ENCODE data around the gene WWC1.
A peak's percentile ranks its signal among the peaks of the same experiment; 100 is the strongest.
"Not testable (repeated sequence)": the region's sequence is repeated elsewhere in the genome, so short reads cannot be mapped to it uniquely, and the experiment has no call there.

Gene WWC1

GRCh38 chr5:168310541-168310940 lies 19.1 kb downstream of the WWC1 start:
- not testable (repeated sequence) for DNase-seq

GRCh38 chr5:168311061-168311566 lies 19.7 kb downstream of the WWC1 start:
- no peak for DNase-seq

DNA sequence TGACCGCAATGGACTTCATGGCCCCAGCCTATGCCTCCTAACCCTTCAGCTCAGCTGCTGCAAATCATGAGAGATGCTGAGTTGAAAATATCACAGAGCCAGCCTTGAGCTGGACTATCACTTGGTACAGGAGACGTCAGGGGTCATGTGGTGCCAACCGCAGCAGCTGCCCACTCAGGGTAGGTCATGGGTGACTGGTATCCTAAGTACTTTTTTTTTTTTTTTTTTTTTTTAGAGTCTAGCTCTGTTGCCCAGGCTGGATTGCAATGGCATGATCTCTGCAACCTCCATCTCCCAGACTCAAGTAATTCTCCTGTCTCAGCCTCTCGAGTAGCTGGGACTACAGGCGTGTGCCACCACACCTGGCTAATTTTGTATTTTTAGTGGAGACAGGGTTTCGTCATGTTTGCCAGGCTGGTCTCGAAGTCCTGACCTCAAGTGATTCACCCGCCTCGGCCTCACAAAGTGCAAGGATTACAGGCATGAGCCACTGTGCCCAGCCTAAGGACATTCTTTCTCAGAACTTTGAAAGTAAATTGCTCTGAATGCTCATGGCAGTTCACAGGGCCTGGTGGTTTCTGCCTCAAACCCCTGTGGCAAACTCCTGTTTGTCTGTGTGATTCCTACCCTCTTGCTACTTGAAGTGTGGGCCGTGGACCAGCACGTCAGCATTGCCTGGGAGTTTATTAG lies 21.3 kb downstream of the WWC1 start:
- DNase-seq, result no peak

DNA sequence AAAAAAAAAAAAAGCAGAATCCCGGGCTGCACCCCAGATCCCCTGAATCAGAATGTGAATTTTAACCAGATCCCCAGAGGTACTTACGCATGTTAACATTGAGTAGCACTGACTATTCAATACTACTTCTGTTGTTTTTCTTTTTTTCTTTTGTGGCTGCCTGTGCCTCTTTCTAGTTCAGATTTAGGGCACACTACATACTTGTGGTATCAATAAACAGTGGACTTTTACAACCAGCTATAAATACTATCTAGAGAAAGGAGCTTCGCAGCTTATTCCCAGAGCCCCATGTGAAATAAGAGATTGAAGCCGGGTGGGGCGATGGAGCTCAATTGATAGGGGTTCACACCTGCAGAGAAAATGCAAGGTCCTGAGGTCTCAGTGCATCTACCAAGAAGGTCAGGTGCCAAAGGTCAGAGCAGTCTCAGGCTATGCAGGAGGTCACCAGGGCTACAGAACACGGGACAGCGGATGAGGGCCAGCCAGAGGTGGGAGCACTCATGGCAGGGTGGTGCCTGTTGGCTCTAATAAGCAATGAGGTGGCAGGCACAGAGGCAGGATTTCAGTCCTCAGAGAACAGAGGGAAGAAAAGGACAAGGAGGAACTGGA lies 22.3 kb downstream of the WWC1 start:
- DNase-seq, result no peak

DNA sequence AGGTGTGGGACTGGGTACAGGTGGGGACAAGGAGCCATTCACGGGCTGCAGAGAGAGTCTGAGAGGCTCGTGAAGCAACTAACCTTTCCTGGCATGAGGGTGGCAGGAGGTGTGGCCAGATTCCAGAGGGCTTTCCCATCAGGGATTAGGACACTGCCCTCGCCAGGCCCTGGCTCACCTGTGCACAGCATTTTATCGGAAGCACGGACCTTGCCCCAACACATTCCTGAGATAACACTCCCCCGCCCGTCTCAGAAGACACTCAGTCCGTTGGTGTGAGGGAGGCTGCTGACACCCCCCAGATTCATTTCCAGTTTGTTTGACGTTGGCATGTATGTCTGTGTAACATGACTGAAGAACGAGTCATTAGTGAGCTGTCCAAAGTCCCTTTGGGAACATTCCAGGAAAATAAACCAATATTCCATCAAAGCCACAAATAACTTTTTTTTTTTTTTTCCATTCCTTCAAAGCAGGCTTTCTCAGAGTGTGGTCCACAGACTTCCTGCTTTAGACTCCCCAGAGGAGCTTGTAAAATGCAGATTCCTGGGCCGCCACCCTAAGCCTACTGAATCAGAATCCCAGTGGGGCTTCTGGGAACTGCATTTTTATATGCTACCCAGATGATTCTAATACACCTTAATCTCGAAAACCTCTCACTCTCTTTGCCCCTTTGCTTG lies 23.4 kb downstream of the WWC1 start:
- DNase-seq, result no peak

DNA sequence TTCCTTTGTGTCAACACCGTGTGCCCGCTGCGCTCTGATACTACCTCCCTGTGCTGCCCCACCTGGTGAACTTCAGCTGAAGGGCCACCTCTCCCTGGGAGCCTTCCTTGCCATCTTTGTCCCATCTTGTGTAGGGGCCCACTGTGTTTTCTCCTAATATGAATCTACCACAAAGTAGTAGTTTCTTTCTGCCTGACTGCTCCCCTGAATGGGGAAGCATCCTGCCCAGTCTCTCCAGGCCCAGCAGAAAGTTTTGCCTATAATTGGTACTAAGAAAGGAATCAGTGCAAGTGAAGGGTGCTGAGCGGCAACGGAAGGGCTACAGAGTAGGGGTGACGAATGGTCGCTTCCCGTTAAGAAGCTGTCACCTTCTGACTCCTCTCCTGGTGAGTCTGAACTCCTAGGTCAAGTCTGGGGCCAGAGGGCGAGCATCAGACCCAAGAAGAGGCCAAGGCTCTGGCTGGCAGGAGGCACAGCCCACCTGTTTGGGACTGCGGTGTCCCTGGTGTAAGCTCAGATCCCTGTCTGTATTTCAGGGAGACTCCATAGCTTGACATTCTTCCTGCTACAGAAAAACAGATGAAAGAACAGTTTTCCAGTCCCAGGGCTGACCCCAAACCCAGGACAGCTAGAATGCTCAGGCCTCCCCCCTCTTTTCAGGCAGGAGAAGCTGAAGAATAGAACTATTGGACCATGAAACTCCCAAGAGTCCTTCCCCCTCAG lies 24.1 kb downstream of the WWC1 start:
- no peak for DNase-seq

DNA sequence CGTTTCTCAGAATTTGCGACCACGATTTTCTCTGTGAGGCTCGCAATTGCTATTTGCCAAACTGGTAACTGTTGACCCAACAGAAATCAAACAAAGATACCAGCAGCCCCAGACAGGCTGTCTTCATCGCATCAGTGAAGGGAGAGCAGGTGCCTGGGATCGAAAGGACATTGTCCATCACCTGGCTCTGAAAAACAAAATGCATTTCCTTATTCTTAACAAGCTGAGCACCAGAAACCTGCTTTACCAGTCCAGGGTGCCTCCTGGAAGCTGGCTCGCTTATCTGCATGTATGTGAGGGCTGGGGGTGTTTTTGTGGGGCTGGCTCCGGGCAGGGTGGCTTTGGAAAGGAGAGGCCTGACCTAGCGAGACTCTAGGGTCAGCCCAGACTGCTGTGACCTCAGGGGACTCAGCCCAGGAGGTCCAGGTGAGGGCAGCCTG lies 24.7 kb downstream of the WWC1 start:
- peak; percentile 69 for DNase-seq

DNA sequence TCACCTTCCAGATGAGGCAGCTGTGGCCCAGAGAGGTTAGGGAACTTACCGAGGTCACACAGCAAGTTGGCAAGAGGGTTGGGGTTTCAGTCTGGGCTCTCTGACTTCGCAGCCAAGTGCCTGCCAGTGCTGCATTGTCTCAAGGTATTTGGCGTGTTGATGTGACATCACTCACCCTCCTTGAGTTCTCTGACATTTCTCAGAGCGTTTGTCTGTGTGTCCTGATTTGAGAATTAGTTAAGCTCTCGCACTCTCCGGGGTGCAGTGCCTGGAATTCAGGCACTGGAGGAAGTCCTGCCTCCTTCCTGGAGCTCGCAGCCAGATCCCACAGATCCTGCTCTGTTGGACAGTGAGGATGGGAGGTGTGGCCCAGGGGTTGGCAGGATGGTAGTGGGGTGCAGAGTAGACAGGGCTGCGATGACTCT lies 25.7 kb downstream of the WWC1 start:
- DNase-seq, result no peak

DNA sequence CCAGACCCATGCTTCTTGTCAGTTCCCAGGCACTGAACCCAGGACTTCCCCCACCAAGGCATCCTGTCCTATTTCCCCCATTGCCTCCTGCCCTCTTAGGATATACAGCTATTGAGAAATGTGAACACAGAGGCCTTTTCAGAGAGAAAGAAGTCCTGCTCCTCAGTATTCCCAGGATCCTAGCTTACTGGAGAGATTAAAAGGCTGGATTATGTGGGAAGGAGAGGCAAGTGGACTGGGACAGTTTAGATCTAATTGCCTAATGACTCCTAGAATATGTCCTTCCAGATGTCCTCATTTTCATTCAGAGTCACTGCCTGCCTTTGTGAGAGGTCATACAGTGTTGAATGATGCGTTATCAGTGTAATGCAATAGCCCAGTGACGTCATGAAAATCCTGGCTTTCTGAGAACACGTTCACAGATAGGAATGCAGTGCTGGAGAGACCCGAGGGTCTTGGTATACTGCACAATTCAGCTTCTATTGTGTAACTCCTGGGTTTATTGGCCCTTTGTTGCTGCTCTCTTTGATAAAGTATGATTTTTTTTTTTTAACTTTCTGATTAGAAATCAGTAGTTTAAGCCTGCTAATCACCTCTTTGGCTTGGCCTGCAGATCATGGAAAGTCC lies 26.2 kb downstream of the WWC1 start:
- peak; percentile 61 for DNase-seq

DNA sequence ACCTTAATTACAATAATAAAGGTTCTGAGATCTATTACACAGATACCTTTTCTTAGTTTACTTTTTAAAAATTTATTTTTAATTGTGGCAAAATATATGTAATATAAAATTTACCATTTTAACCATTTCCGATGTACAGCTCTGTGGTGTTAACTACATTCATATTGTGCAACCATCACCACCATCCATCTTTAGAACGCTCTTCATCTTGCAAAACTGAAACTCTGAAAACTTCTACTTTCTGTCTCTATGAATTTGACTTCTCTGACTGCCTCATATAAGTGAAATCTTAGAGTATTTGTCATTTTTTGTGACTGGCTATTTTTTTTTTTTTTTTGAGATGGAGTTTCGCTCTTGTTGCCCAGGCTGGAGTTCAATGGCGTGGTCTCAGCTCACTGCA lies 26.8 kb downstream of the WWC1 start:
- DNase-seq, result no peak

- no peak for DNase-seq
These were observed 28.3 kb downstream of the WWC1 start for GRCh38 chr5:168319774-168320173.

GRCh38 chr5:168320805-168321204 lies 29.4 kb downstream of the WWC1 start:
- peak; percentile 52 for DNase-seq

GRCh38 chr5:168324859-168325630 lies 33.6 kb downstream of the WWC1 start:
- DNase-seq, result no peak

DNA sequence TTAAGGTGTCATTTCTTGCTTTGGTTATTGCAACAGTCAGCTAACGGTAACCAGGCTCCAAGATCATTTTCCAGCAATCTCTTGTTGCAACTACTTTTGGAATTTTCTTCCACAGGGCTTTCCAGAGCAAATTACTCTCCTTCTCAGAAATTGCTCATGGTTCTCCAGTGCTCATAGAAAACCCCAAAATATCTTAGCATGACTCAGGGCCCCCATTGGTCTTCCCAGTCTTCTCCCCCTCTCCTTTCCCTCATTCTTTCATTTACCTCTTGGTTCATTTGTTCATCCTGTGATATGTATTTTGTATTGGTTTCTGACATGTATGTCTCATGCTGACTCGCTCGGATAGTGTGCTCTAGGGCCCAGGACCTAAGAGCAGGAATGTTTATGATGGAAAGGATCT lies 35.6 kb downstream of the WWC1 start:
- no peak for DNase-seq

GRCh38 chr5:168327451-168327850 lies 36.0 kb downstream of the WWC1 start:
- no peak for DNase-seq

GRCh38 chr5:168327994-168328393 lies 36.5 kb downstream of the WWC1 start:
- no peak for DNase-seq

GRCh38 chr5:168328814-168329213 lies 37.4 kb downstream of the WWC1 start:
- peak; percentile 67 for DNase-seq

DNA sequence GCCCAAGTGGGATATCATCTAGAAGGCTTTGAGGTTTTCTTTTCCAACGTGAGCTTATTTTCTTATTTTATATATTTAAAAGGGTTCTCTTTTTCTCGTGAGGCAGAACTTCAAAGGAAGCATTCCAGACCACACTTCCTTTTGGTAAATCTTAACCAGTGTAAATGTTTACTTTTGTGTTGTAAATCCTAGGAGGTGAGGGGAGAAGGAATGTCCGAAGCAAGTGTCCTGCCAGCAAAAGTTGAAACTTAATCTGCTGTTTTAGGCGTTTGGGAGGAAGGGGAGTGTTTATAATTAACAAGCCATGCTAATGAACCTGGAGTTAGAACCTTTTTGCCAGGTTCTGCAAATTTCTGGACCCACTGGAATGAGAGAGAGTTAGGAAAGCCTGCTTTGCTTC lies 37.9 kb downstream of the WWC1 start:
- DNase-seq, result no peak

DNA sequence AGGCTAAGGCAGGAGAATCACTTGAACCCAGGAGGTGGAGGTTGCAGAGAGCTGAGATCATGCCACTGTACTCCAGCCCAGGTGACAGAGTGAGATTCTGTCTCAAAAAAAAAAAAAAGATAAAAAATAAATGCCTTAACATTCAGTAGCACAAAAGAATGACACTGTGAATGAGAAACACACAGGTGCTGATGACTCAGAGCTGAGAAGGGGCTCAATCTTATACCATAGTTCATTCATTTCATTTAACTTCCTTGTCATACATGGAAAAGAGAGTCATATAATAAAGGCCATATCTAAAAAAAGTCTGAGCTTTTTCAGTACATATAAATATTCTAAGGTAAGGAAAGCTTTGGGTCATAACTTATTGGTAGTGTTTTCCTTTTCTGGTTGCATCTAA lies 40.6 kb downstream of the WWC1 start:
- DNase-seq, result no peak

DNA sequence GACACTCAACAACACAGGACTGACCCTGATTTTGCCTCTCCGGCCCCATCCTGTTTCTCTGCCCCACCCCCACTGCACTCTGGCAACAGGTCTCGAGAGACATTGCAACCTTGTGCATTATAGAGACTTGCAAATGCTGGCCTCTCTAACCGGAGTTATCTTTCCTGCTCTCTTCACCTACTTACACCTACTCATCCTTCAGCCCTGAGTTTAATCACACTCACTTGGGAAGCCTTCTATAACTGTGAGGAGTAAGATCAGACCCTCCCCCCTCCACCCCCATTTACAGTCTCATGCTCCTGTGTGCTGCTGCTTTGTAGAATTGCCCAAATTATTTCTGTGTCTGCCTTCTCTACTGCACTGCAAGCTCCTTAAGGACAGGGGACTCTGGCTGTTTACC lies 42.8 kb downstream of the WWC1 start:
- DNase-seq, result no peak

DNA sequence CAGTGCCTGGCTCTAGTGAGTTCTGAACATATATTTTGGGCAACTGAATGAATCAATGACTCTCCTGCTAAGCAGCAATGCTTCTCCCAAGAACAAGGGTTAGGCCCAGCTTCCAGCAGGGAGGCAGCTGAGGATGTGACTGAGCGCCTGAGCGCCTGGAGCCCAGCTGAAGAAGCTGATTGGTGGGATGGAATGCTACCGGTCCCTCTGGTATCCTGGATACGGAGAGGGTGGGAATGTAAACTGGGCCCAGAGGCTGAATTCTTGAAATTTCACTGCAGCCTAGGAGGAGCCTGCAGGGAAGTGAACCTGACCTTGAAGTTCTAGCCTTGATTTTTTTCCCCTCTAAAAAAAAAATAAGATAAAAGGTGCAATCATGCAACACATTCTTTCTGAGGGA lies 43.2 kb downstream of the WWC1 start:
- no peak for DNase-seq

- no peak for DNase-seq
These were observed 45.9 kb downstream of the WWC1 start for GRCh38 chr5:168337361-168337760.
